Gastroesophageal sphincter (tissue), 4 donors: ENCODE results near the gene EAF2. TPM values are rescaled to one million over a fixed set of nuclear protein-coding genes. Genes with fewer than 3 reads are reported as not detected.

Source experiments
- ATAC-seq: fragments of 150-250 bp; one replicate; pipeline ENCODE4 v1.9.1; 2016; ENCODE audit warnings: mild to moderate bottlenecking, moderate library complexity
- H3K27ac ChIP-seq, 4 donors: fragments of 200-600 bp; sonication (generic) in 3 of 4; 1 replicate in 3 of 4; 2 replicates in 1 of 4; pipeline ENCODE4 v1.5.1; 2016 to 2019
- H3K27me3 ChIP-seq: fragments of 200-600 bp; sonication (generic); one replicate; pipeline ENCODE4 v1.5.1; 2019
- H3K36me3 ChIP-seq, 2 donors: fragments of 200-600 bp; sonication (generic); one replicate each; pipeline ENCODE4 v1.5.1; 2019; ENCODE audit warnings: control low read depth in 1 of 2
- H3K4me1 ChIP-seq, 3 donors: fragments of 200-600 bp; sonication (generic); 1 replicate in 2 of 3; 2 replicates in 1 of 3; pipeline ENCODE4 v1.5.1; 2016 to 2019; ENCODE audit warnings: control low read depth in 2 of 3
- H3K4me3 ChIP-seq, 2 donors: fragments of 200-600 bp; sonication (generic); one replicate each; pipeline ENCODE4 v1.5.1; 2019; ENCODE audit warnings: mild to moderate bottlenecking in 1 of 2, moderate library complexity in 1 of 2
- H3K9me3 ChIP-seq, 3 donors: fragments of 200-600 bp; sonication (generic); one replicate each; pipeline ENCODE4 v1.5.1; 2017 to 2019; ENCODE audit warnings: control low read depth in 2 of 3
- CTCF ChIP-seq, 4 experiments: fragments of 200-600 bp in 2 of 4; fragments of 450-650 bp in 2 of 4; sonication (generic) in 1 of 4; IDR thresholded peaks; one replicate each; pipeline ENCODE4 v1.5.1; 2017 to 2019; ENCODE audit warnings: antibody characterized with exemption in 4 of 4, mild to moderate bottlenecking in 2 of 4, moderate library complexity in 2 of 4
- POLR2A ChIP-seq, 2 donors: fragments of 450-650 bp; IDR thresholded peaks; one replicate each; pipeline ENCODE4 v1.6.1; 2017; ENCODE audit warnings: antibody characterized with exemption in 2 of 2, mild to moderate bottlenecking in 2 of 2, moderate library complexity in 1 of 2
- POLR2AphosphoS5 ChIP-seq: sonication (generic); formaldehyde crosslinking; IDR thresholded peaks from one replicate; pipeline ENCODE4 v1.6.1; 2017; ENCODE audit warnings: antibody characterized with exemption
- WGBS, 2 donors: methylation state at CpG; one replicate each; pipeline ENCODE4 v1.1.5; 2018; ENCODE audit warnings: low coverage in 1 of 2; 5-methylcytosine and 5-hydroxymethylcytosine counted together
- total RNA-seq, 4 donors: library from RNA; depleted of rRNA; stranded (reverse); fragments of >200 nt; gene quantifications; one replicate each; pipeline ENCODE4 v1.1.0, GENCODE V29; 2016

Gene EAF2
- total RNA-seq, 4 donors from 2014 or later = 2.0 to 4.8 (median 2.1) TPM

DNA sequence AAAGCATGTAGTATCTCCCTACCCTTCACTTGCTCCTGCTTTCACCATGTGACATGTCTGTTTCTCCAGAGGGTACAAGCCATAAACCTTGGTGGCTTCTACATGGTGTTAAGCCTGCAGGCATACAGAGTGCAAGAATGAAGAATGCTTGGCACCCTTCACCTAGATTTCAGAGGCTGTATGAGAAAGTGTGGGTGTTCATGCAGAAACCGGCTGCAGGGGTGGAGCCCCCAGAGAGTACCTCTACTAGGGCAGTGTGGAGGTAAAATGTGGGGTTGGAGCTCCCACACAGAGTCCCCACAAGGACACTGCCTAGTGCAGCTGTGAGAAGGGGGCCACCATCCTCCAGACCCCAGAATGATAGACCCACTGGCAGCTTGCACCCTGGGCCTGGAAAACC, 91.4 kb downstream of the EAF2 start:
- Histone ChIP-seq H3K9me3 (no peaks in the 10 kb centered on the region), H3K27me3 (no peaks in the 10 kb centered on the region), H3K4me1 (no peaks in the 10 kb centered on the region), H3K4me3 (no peak overlapping the region), H3K36me3 (peaks cover 0 to 13% of the 10 kb centered on the region in 2 donors), H3K27ac (no peak overlapping the region)
- WGBS, 2 donors = no CpG with 5 or more reads among the region's 1 CpG
- ATAC-seq = no peak
- TF ChIP-seq POLR2A (IDR thresholded peaks at IDR 0.05) = no peak
- no peak for TF ChIP-seq POLR2AphosphoS5
- no peak for TF ChIP-seq CTCF (IDR thresholded peaks at IDR 0.05)

Other genes with a start within 250 kb of the EAF2 start
- under 1 TPM in 2 of 4 donors, not detected in 2; 0.08 to 0.16 TPM for gene FBXO40, start 241.8 kb upstream of the EAF2 start, total RNA-seq
- gene HCLS1, start 174.3 kb upstream of the EAF2 start, total RNA-seq = 10 to 100 TPM; 21.8 to 68.1 (median 28.9) TPM
- gene GOLGB1, start 85.5 kb upstream of the EAF2 start, total RNA-seq = 10 to 100 TPM; 67.9 to 94.3 (median 76.6) TPM
- gene IQCB1, start 149 bp upstream of the EAF2 start, total RNA-seq = 10 to 100 TPM in 3 of 4 donors, 1 to 10 TPM in 1; 10.0 to 28.8 (median 17.6) TPM
- 1 to 10 TPM in 2 of 4 donors, under 1 TPM in 2; 0.66 to 7.1 (median 2.6) TPM for gene SLC15A2, start 59.2 kb downstream of the EAF2 start, total RNA-seq
- gene ILDR1, start 187.0 kb downstream of the EAF2 start, total RNA-seq = under 1 TPM in 1 of 4 donors, not detected in 3; 0.74 TPM
- gene CD86, start 220.2 kb downstream of the EAF2 start, total RNA-seq = 1 to 10 TPM; 1.4 to 6.6 (median 3.2) TPM